Measurements from ENCODE around the gene NOS1.

Gene NOS1

DNA sequence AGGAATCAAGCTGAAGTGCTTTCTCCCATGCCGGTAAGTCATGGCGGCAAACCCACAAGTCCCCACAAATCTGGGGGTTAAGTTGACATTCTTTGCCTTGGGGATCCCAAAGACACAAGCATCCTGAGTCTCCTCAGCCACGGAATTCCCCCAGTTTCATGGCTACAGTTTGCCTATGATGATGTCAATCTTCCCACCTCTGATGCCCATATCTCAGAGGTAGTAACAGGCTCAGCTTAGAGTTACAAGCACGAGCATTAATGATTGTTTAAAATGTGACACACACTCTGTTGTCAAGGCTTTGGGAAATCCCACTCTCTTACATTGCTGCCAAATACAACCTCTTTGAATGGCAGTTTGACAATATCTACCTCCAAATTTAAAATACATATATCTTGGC, 22.3 kb downstream of the NOS1 start:
- TF ChIP-seq, protein P1, sequence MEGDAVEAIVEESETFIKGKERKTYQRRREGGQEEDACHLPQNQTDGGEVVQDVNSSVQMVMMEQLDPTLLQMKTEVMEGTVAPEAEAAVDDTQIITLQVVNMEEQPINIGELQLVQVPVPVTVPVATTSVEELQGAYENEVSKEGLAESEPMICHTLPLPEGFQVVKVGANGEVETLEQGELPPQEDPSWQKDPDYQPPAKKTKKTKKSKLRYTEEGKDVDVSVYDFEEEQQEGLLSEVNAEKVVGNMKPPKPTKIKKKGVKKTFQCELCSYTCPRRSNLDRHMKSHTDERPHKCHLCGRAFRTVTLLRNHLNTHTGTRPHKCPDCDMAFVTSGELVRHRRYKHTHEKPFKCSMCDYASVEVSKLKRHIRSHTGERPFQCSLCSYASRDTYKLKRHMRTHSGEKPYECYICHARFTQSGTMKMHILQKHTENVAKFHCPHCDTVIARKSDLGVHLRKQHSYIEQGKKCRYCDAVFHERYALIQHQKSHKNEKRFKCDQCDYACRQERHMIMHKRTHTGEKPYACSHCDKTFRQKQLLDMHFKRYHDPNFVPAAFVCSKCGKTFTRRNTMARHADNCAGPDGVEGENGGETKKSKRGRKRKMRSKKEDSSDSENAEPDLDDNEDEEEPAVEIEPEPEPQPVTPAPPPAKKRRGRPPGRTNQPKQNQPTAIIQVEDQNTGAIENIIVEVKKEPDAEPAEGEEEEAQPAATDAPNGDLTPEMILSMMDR (IDR thresholded peaks at IDR 0.05; ENCODE audit: low read depth, low read length) = no peak
- no peak overlapping the region for H3K27ac ChIP-seq
- H3K27me3 ChIP-seq (ENCODE audit: insufficient read depth, low read depth, severe bottlenecking) = no peaks in the 10 kb centered on the region
- no peak for DNase-seq
- H3K4me3 ChIP-seq (ENCODE audit: low read depth, low read length) = no peak overlapping the region
- no peaks in the 10 kb centered on the region for H3K36me3 ChIP-seq
- H3K9me3 ChIP-seq (ENCODE audit: severe bottlenecking) = no peaks in the 10 kb centered on the region

DNA sequence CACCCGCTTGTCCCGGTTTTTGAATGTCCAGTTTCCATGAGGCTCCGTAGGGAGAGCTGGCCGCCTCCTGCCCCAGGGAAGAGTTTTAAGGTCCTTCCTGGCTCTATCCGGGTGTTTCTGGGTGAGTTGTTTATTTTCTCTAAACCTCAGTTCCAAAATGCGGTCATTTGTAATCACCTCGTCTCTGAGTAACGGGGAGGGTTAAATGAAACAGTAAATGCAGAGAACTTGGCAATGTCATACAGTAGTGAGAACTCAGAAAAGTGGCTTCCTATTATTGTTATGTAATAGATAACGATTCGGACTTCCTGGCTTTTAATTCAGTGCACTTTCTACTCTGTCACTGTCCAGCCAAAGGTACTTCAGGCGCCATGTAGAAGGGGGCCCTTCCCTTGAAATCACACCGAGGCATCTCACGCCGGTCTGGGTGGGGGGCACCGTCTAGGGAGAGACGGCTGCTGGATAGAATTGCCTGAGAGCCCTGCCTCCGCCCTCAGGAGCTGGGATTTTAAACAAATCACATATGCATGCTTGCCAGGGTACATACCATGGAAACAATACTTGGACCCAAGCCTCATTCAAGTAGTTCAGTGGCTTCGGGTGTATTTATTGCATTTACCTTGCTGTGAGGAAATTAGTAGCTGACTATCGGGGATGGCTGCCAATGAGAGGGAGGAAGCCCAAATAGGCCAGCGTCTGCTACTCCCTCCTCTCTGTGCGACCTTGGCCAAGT, 26.4 kb downstream of the NOS1 start:
- no peaks in the 10 kb centered on the region for H3K9me3 ChIP-seq (ENCODE audit: severe bottlenecking)
- H3K4me3 ChIP-seq (ENCODE audit: low read depth, low read length) = no peak overlapping the region
- H3K27me3 ChIP-seq (ENCODE audit: insufficient read depth, low read depth, severe bottlenecking) = no peaks in the 10 kb centered on the region
- TF ChIP-seq, protein P1 (IDR thresholded peaks at IDR 0.05; ENCODE audit: low read depth, low read length) = no peak
- DNase-seq = no peak
- no peak overlapping the region for H3K27ac ChIP-seq
- no peaks in the 10 kb centered on the region for H3K36me3 ChIP-seq

DNA sequence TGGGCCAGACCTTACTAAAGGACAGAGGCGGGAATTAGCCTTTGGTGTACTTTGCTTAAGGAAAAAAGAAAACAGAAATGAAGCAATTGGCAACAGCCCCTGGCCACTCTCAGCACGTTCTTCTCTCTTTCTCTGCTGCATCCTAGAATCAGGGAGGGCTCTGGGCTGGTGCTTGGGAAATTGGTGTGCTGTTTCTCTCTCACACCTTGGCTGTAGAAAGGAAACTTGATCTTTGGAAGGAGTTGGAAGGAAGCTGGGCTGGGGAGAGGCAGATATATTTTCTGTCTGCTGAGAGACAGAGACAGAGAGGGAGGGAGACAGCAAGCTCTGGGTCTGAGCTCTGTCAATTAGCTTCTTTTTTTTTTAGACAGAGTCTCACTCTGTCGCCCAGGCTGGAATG, 27.4 kb downstream of the NOS1 start:
- no peaks in the 10 kb centered on the region for H3K36me3 ChIP-seq
- DNase-seq = no peak
- H3K4me3 ChIP-seq (ENCODE audit: low read depth, low read length) = peak overlapping the region; percentile 34
- no peaks in the 10 kb centered on the region for H3K27me3 ChIP-seq (ENCODE audit: insufficient read depth, low read depth, severe bottlenecking)
- TF ChIP-seq, protein P1 (IDR thresholded peaks at IDR 0.05; ENCODE audit: low read depth, low read length) = no peak
- H3K9me3 ChIP-seq (ENCODE audit: severe bottlenecking) = no peaks in the 10 kb centered on the region
- H3K27ac ChIP-seq = peak overlapping the region; percentile 44

DNA sequence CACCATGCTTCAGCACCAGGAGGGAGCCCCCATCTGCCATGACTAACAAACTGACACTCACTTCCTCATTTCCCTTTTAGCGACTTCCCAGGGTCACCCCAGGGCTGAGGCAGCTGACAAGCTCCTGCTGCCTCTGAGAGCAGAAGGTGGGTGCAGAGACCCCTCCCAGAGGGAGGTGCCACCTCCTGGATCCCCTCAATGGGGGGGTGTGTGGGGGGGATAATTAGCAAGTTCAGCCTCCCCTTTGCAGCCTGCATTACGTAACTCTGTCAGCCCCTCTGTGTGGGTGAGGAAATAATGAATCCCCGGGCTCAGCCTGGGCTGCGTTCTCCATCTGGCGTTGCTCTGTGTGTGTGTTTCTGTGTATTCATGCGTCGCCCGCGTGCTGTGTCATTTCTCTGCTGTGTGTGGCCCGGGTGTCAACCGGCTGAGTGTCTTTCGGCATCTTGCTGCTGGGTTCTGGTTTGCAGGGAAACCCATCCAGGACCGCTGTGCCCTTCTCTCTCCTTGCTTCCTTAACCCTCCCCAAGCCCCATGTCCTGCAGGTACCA, 28.0 kb downstream of the NOS1 start:
- peak overlapping the region; percentile 34 for H3K4me3 ChIP-seq (ENCODE audit: low read depth, low read length)
- TF ChIP-seq, protein P1 (IDR thresholded peaks at IDR 0.05; ENCODE audit: low read depth, low read length) = no peak
- H3K9me3 ChIP-seq (ENCODE audit: severe bottlenecking) = no peaks in the 10 kb centered on the region
- H3K27ac ChIP-seq = peak overlapping the region; percentile 44
- no peaks in the 10 kb centered on the region for H3K27me3 ChIP-seq (ENCODE audit: insufficient read depth, low read depth, severe bottlenecking)
- no peaks in the 10 kb centered on the region for H3K36me3 ChIP-seq
- DNase-seq = peak; percentile 71

DNA sequence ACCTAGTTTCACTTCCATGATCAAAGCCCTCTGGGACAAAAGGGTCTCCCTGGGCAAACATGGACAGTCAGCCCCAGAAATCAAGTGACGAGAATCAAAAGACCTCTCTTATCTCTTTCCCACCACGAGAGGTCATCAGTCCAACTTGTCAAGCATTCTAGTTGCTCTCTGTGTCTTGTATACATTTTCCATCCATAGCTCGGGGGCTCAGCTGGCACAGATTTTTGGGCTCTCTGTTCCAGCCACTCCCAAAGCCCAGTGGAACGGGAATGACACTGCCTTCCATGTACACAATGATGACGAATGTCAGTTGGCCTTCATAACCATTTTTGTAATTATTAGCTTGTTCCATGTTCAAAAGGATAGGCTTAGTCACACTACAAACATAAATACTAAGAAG, 29.7 kb downstream of the NOS1 start:
- Histone ChIP-seq H3K9me3 (ENCODE audit: severe bottlenecking) (no peaks in the 10 kb centered on the region), H3K27me3 (ENCODE audit: insufficient read depth, low read depth, severe bottlenecking) (no peaks in the 10 kb centered on the region), H3K36me3 (no peaks in the 10 kb centered on the region), H3K27ac (no peak overlapping the region), H3K4me3 (ENCODE audit: low read depth, low read length) (no peak overlapping the region)
- no peak for DNase-seq
- TF ChIP-seq, protein P1 (IDR thresholded peaks at IDR 0.05; ENCODE audit: low read depth, low read length) = no peak
